GM12874 (cell line): Measurements from ENCODE around the gene TBC1D2.

ENCODE experiments used
- CTCF ChIP-seq: IDR thresholded peaks from 2 replicates; pipeline ENCODE4 v1.5.1; 2011; ENCODE audit warnings: low read depth, mild to moderate bottlenecking, control low read depth, low read length, moderate library complexity; ENCODE audit not compliant: insufficient read depth

Gene TBC1D2

GRCh38 chr9:98168153-98168780, 87.2 kb downstream of the TBC1D2 start:
- no peak for TF ChIP-seq CTCF

GRCh38 chr9:98164912-98165311, 90.5 kb downstream of the TBC1D2 start:
- no peak for TF ChIP-seq CTCF

- no peak for TF ChIP-seq CTCF
Measured at GRCh38 chr9:98162613-98163012, 92.8 kb downstream of the TBC1D2 start.

GRCh38 chr9:98161851-98162250, 93.6 kb downstream of the TBC1D2 start:
- TF ChIP-seq CTCF, result no peak

- TF ChIP-seq CTCF, result no peak
Measured at GRCh38 chr9:98159790-98160189, 95.7 kb downstream of the TBC1D2 start.

GRCh38 chr9:98159301-98159700, 96.1 kb downstream of the TBC1D2 start:
- TF ChIP-seq CTCF, result no peak

GRCh38 chr9:98158071-98158831, 97.2 kb downstream of the TBC1D2 start:
- TF ChIP-seq CTCF, result no peak
